Femur (tissue), 1 donor: ENCODE data around the gene URI1.

Source experiments
- DNase-seq: peaks from one replicate; pipeline ENCODE4 v3.0.0-alpha.2; 2017

Gene URI1

GRCh38 chr19:29971648-29972047 lies 29.6 kb downstream of the URI1 start:
- no peak for DNase-seq

DNA sequence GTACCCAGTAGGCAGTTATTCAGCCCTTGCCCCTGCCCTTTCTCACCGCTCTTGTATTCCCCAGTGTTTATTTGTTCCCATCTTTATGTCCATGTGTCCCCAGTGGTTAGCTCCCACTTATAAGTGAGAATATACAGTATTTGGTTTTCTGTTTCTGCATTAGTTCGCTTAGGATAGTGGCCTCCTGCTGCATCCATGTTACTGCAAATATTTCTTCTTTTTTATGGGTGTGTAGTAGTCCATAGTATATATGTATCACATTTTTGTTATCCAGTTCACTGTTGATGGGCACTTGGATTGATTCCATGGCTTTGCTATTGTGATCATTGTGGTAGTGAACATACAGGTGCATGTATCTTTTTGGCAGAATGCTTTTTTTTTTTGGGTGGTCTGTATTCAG lies 32.7 kb downstream of the URI1 start:
- DNase-seq = no peak

DNA sequence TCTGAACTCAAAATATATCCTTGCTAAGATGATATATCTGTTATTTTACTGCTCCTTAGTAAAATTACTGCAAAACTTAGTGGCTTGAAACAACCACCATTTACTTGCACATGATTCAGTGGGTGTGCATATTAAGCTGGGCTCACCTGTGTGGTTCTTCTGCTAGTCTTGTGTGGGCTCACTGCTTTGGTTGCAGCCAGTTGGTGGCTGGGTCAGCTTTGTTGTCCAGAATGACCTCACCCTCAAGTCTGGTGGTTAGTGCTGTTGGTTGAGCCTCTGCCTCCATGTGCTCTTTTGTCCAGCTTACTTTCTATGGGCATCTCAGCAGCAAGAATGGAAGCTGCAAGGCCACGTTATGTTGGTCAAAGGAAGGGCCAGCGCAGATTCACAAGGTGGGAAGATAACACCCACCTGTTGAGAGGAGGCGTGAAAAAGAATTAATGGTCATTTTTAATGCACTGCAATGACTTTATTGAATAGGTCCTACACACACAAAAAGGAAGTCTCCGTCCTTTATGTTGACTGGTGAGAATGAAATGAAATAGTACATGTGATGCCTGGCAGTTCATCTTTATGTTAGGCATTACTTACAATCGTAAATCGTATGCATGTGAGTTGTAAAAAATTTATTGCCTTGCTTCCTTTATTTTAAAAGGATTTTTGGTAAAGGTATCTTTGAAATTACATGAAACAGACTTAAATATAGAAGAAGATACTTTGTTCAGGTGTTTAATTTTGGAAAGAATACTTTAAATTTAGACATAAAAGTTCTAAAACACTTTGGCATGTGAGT lies 34.3 kb downstream of the URI1 start:
- no peak for DNase-seq

- DNase-seq = no peak
These were observed 36.0 kb downstream of the URI1 start for GRCh38 chr19:29978080-29978479.

DNA sequence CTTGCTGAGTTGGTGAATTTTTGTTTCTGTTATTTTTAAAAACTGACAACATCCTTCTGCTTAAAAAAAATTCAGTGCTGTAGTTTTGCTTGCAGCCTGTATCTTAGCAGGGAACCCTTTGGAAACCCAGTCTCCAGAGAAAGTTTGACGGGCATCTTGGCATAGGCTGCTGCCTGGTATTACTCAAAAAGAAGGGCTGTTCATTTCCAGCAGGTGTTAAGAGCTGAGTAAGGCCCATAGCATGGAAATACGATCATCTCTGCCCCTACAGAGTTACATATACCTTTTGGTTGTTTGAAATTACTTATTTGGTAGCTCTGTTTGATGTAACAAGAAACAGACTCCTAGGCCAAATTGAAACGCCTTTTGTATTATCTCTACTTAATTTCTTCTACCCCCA lies 41.5 kb downstream of the URI1 start:
- DNase-seq = no peak

DNA sequence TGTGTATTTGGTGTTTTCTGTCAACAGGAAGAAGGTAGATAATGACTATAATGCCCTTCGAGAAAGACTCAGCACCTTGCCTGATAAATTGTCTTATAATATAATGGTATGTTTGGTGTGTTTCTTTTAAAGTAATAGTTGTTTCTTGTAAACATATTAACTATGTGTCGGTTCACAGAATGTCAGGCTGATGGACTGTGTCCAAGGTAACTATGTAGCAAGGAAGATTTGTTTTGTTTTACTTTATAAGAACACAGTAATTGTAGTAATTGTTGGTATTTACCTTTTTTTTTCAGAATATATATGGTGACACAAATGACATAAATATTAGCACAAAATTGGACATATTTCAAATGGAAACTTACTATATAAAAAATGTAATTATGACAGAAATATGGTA lies 43.2 kb downstream of the URI1 start:
- DNase-seq = no peak

DNA sequence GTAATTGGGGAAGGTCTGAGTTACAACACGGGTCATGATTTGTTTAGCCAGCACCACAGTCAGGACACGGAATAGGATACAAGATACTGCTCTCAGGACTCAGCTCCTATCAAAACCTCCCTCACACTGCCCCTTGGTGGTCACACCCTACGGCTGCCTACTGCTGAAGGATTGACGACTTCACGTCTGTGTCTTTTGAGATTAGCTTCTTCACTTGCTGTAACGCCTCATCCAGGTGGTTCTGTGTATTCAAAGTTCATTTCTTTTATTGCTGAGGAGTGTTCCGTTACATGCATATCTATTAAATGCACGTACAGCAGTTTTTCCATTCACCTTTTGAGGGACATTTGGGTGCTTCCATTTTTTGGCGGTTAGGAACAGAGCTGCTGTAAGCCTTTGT lies 46.3 kb downstream of the URI1 start:
- DNase-seq = no peak

DNA sequence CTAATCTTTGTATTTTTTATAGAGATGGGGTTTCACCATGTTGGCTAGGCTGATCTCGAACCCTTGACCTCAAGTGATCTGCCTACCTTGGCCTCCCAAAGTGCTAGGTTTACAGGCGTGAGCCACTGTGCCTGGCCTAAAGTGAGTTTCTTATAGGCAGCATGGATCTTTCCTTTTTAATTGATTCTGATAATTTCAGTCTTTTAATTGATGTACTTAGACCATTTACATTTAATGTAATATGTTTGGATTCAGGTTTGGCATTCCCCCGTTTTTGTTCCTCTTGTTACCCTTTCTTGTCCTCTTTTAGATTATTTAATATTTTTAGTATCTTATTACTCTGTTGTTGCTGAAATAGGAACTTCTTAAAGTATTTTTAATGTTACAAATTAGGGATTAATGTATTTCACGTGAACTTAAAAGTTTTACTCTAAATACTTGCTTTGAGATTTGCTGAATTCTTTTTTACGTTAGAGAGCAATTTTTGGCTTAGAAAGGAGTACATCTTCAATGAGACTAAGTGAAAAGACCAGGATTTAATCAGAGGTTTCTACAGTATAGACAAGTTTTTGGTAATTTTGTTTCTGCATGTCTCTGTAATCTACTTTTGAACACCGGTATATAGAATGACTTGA lies 50.3 kb downstream of the URI1 start:
- DNase-seq = no peak

- no peak for DNase-seq
These were observed 57.5 kb downstream of the URI1 start for GRCh38 chr19:29999490-29999889.

DNA sequence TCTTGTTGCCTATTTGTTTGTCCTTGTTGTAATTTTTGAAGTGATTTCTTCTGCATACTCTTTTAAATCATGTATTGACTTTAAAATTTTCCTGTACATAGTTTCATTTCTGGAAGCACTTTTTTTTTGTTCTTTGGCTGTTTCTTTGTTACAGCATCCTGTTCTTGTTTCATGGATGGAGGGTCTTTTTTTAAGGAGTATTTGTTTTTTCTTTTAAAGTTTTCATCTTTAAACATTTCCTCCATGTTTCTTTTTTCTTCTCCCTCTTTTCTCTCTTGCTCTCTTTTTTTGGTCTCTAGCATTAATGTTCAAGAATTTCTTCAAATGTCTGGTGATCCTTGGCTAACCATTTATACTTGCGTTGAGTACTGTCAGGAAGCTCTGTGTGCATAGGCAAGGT lies 58.8 kb downstream of the URI1 start:
- no peak for DNase-seq

DNA sequence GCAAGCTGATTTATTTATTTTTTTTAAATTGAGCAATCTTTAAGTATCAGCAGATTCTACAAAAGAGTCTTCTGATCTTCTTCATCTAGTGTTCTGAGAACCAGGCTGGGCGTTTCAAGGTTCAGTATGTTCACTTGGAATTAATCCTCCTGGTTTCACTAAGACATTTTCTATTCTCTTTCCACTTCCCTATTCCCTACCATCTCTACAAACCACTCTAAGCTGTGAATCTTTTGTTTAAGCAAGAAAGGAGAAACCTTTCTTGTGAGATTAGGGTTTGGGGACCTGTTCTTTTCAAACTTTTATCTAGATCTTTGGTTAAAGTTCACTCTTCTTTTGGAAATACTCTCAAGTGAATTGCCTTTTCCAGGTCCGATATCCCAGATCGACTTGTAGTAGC lies 59.3 kb downstream of the URI1 start:
- DNase-seq = no peak

GRCh38 chr19:30001791-30002190 lies 59.8 kb downstream of the URI1 start:
- no peak for DNase-seq

GRCh38 chr19:30003866-30004265 lies 61.8 kb downstream of the URI1 start:
- no peak for DNase-seq

- no peak for DNase-seq
These were observed 62.4 kb downstream of the URI1 start for GRCh38 chr19:30004403-30004802.

DNA sequence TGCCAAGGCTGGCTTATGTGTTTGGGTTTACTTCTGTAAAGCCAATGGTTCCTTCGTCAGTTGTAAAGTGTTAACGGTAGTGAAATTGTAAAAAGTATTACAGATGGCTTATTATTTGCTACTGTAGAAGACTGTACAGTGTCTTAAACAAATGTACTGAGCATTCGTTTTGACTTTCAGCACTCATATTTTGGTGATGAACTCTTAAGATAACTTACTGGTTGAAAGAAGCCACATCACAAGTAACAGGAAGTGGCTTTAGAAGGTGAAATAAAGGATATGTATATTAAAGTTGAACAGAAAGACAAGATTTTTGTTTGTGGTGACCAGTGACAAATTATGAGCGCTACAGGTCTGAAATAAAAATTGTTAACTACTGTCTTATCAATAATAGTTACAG lies 64.2 kb downstream of the URI1 start:
- no peak for DNase-seq

DNA sequence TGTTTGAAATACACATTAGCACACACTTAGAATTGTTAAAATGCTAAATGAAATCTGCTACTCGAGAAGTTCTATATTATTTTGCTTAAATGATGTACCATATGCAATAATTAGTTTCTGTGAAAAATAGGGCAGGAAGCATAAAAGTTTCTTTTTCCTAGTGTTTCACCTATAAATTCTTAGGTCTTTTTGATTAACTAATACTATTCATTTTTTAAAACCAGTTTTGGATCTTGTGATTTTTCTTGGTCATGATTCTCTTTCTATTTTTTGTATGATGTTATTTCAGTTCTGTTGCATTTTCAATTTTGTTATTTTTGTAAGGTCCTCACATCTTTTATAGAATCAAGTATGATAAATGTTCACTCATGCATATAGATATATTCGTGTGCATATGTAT lies 66.1 kb downstream of the URI1 start:
- DNase-seq = no peak

GRCh38 chr19:30009013-30009412 lies 67.0 kb downstream of the URI1 start:
- DNase-seq = no peak

- DNase-seq = no peak
These were observed 69.1 kb downstream of the URI1 start for GRCh38 chr19:30011051-30011578.

- DNase-seq = no peak
These were observed 72.7 kb downstream of the URI1 start for GRCh38 chr19:30014770-30015169.

- no peak for DNase-seq
These were observed 75.1 kb downstream of the URI1 start for GRCh38 chr19:30017172-30017571.

DNA sequence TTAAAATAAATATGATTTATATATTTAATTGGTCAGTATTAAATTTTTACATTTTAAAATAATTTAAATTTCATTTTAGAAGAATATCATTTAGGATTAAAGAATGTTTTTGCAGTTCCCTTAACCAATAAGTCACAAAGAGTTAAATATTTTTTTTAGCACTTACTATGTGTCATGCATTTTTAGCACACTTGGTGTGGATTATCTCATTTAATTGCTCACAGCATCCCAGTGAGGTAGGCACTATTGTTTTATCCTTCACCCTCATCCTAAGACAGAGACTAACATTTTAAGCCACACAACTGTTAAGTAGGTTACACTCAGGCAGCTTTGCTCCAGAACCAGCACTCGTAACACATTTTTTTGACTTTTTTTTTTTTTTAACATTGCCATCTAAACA lies 78.2 kb downstream of the URI1 start:
- no peak for DNase-seq

DNA sequence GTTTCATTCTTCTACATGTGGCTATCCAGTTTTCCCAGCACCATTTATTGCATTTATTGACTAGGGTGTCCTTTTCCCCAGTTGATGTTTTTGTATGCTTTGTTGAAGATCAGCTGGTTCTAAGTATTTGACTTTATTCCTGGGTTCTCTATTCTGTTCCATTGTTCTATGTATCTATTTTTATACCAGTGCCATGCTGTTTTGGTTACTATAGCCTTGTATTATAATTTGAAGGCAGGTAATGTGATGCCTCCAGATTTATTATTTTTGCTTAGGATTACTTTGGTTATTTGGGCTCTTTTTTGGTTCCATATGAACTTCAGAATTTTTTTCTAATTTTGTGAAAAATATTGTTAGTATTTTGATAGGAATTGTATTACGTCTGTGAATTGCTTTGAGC lies 80.6 kb downstream of the URI1 start:
- DNase-seq = no peak

- no peak for DNase-seq
These were observed 81.3 kb downstream of the URI1 start for GRCh38 chr19:30023330-30023729.

- DNase-seq = no peak
These were observed 82.1 kb downstream of the URI1 start for GRCh38 chr19:30024091-30024490.

DNA sequence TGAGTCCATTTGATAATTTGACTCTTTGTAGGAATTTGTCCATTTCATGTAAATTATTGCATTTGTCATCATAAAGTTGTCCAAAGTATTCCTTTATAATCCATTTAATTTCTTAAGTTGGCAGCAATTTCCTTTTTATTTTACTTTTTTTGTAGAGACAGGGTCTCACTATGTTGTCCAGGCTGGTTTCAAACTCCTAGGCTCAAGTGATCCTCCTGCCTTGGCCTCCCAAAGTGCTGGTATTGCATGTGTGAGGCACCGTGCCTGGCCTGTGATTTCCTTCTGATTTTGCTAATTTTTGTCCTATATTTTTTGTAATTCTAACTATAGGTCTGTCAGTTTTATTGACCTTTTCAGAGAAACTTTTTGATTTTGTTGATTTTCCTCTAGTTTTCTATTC lies 84.9 kb downstream of the URI1 start:
- DNase-seq = no peak
